Measurements from ENCODE around the gene KMT2B. TPM values are rescaled to one million over a fixed set of nuclear protein-coding genes. Genes with fewer than 3 reads are reported as not detected.

The KMT2B gene
- total and polyA plus RNA-seq, 9 of the 15 experiments (the other 6 are each of a cell fraction or from before 2014, with no cell fraction given): 0.63 to 43.9 (median 8.1) TPM

GRCh38 chr19:35748106-35749020, 30.6 kb downstream of the KMT2B start, which contains the start of gene LIN37 (continued):
- TF ChIP-seq ZBTB11 (CRISPR knock-in tag; IDR thresholded peaks at IDR 0.05) (peak in 1 of 3 experiments; percentile 76; a peak in 2 of 6 replicates), ESRRA (IDR thresholded peaks at IDR 0.05; ENCODE audit: borderline replicate concordance, low read depth) (peak; percentile 47; the same call in 1 of the 2 replicates), TRIM25 (IDR thresholded peaks at IDR 0.05; ENCODE audit: borderline replicate concordance) (0 out of 2 replicates have a peak, but pooled peaks have one; percentile 38), ATF7 (IDR thresholded peaks at IDR 0.05) (peak; percentile 83), PHF8 (IDR thresholded peaks at IDR 0.05; ENCODE audit: borderline replicate concordance, low read length) (peak; percentile 96), E2F1 (CRISPR knock-in tag; IDR thresholded peaks at IDR 0.05) (0 out of 2 replicates have a peak, but pooled peaks have one; percentile 53), TFAP4 (CRISPR knock-in tag; IDR thresholded peaks at IDR 0.05; ENCODE audit: borderline replicate concordance) (peak; percentile 63; the same call in 1 of the 2 replicates), NRF1 (conservative IDR thresholded peaks at IDR 0.05 in 1 of 2, IDR thresholded peaks at IDR 0.05 in 1 of 2) (peak; percentile 96 to 97)

Data from K562 (cell line).